ENCODE data around the gene DYNC1I2.
A peak's percentile ranks its signal among the peaks of the same experiment; 100 is the strongest.

The DYNC1I2 gene

GRCh38 chr2:171785450-171785849, 98.2 kb downstream of the DYNC1I2 start:
- H3K9ac ChIP-seq, result no peak overlapping the region
- no peak for TF ChIP-seq Cebpa-rat (IDR thresholded peaks at IDR 0.05)
- H3K36me3 ChIP-seq, result peaks cover 44 to 81% (median 63%) of the 10 kb centered on the region in 11 experiments
- no peaks in the 10 kb centered on the region for H4K20me1 ChIP-seq
- no peak overlapping the region for H3K27ac ChIP-seq
- no peaks in the 10 kb centered on the region for H3K27me3 ChIP-seq
- peaks cover 0 to 4% (median 0%) of the 10 kb centered on the region in 10 experiments; a peak in 4 of 20 replicates for H3K4me1 ChIP-seq
- H3K4me3 ChIP-seq, result no peak overlapping the region
- H3K4me2 ChIP-seq, result no peak overlapping the region
- H3K9me3 ChIP-seq (replicated peaks in 1 of 11), result peaks cover 0 to 11% (median 0%) of the 10 kb centered on the region in 11 experiments; a peak in 2 of 22 replicates

- H3K27me3 ChIP-seq, result no peaks in the 10 kb centered on the region
- peaks cover 44 to 77% (median 66%) of the 10 kb centered on the region in 11 experiments for H3K36me3 ChIP-seq
- H3K27ac ChIP-seq, result no peak overlapping the region
- peaks cover 7 to 21% (median 20%) of the 10 kb centered on the region in 10 experiments; a peak in 17 of 20 replicates for H3K4me1 ChIP-seq
- H3K9ac ChIP-seq, result no peak overlapping the region
- H4K20me1 ChIP-seq, result no peaks in the 10 kb centered on the region
- H3K4me3 ChIP-seq, result no peak overlapping the region
- H3K4me2 ChIP-seq, result no peak overlapping the region
- H3K9me3 ChIP-seq (replicated peaks in 1 of 11), result peaks cover 0 to 6% (median 0%) of the 10 kb centered on the region in 11 experiments; a peak in 1 of 22 replicates
- TF ChIP-seq Cebpa-rat (IDR thresholded peaks at IDR 0.05), result no peak
Measured at GRCh38 chr2:171787333-171788072, 100.2 kb downstream of the DYNC1I2 start.

- no peaks in the 10 kb centered on the region for H3K27me3 ChIP-seq
- H3K4me1 ChIP-seq, result peaks cover 7 to 25% (median 21%) of the 10 kb centered on the region in 10 experiments; a peak in 17 of 20 replicates
- TF ChIP-seq Cebpa-rat (IDR thresholded peaks at IDR 0.05), result no peak
- H3K27ac ChIP-seq, result no peak overlapping the region
- 0 out of 22 replicates have a peak, but pooled peaks cover 0 to 4% (median 0%) of the 10 kb centered on the region in 11 experiments for H3K9me3 ChIP-seq (replicated peaks in 1 of 11)
- no peak overlapping the region for H3K4me2 ChIP-seq
- no peaks in the 10 kb centered on the region for H4K20me1 ChIP-seq
- peaks cover 37 to 73% (median 63%) of the 10 kb centered on the region in 11 experiments for H3K36me3 ChIP-seq
- H3K4me3 ChIP-seq, result no peak overlapping the region
- no peak overlapping the region for H3K9ac ChIP-seq
Measured at GRCh38 chr2:171788316-171788993, 101.2 kb downstream of the DYNC1I2 start.

GRCh38 chr2:171789956-171790355, 102.7 kb downstream of the DYNC1I2 start:
- Histone ChIP-seq H4K20me1 (no peaks in the 10 kb centered on the region), H3K4me1 (peaks cover 7 to 33% (median 22%) of the 10 kb centered on the region in 10 experiments; a peak in 17 of 20 replicates), H3K4me3 (no peak overlapping the region), H3K27me3 (no peaks in the 10 kb centered on the region), H3K27ac (peak overlapping the region in 2 of 11 experiments; percentile 11 to 39; a peak in 1 of 22 replicates), H3K4me2 (no peak overlapping the region), H3K36me3 (peaks cover 26 to 61% (median 49%) of the 10 kb centered on the region in 11 experiments), H3K9ac (no peak overlapping the region), H3K9me3 (replicated peaks in 1 of 11) (no peaks in the 10 kb centered on the region)
- no peak for TF ChIP-seq Cebpa-rat (IDR thresholded peaks at IDR 0.05)

- no peak for TF ChIP-seq Cebpa-rat (IDR thresholded peaks at IDR 0.05)
- peaks cover 16 to 48% (median 35%) of the 10 kb centered on the region in 11 experiments; a peak in 20 of 22 replicates for H3K36me3 ChIP-seq
- H3K9me3 ChIP-seq (replicated peaks in 1 of 11), result no peaks in the 10 kb centered on the region
- no peaks in the 10 kb centered on the region for H4K20me1 ChIP-seq
- H3K27me3 ChIP-seq, result no peaks in the 10 kb centered on the region
- H3K9ac ChIP-seq, result no peak overlapping the region; a peak in 1 of 22 replicates
- no peak overlapping the region for H3K4me3 ChIP-seq
- peak overlapping the region in 9 of 11 experiments; percentile 43 to 71 (median 66); a peak in 19 of 22 replicates for H3K4me2 ChIP-seq
- peak overlapping the region in 2 of 11 experiments; percentile 22 to 39; a peak in 3 of 22 replicates for H3K27ac ChIP-seq
- peaks cover 7 to 33% (median 22%) of the 10 kb centered on the region in 10 experiments; a peak in 17 of 20 replicates for H3K4me1 ChIP-seq
Measured at GRCh38 chr2:171791361-171791760, 104.1 kb downstream of the DYNC1I2 start.

GRCh38 chr2:171792157-171792556, 104.9 kb downstream of the DYNC1I2 start:
- H3K27me3 ChIP-seq, result no peaks in the 10 kb centered on the region
- peaks cover 7 to 33% (median 22%) of the 10 kb centered on the region in 10 experiments; a peak in 17 of 20 replicates for H3K4me1 ChIP-seq
- H3K4me2 ChIP-seq, result peak overlapping the region in 9 of 11 experiments; percentile 43 to 71 (median 66); a peak in 13 of 22 replicates
- H3K27ac ChIP-seq, result peak overlapping the region in 2 of 11 experiments; percentile 22 to 25; a peak in 2 of 22 replicates
- TF ChIP-seq Cebpa-rat (IDR thresholded peaks at IDR 0.05), result no peak
- H3K4me3 ChIP-seq, result no peak overlapping the region
- H4K20me1 ChIP-seq, result no peaks in the 10 kb centered on the region
- no peaks in the 10 kb centered on the region for H3K9me3 ChIP-seq (replicated peaks in 1 of 11)
- H3K36me3 ChIP-seq, result peaks cover 8 to 40% (median 27%) of the 10 kb centered on the region in 11 experiments; a peak in 20 of 22 replicates
- H3K9ac ChIP-seq, result no peak overlapping the region

- Histone ChIP-seq H3K9me3 (replicated peaks in 1 of 11) (no peaks in the 10 kb centered on the region), H3K4me3 (no peak overlapping the region), H3K9ac (no peak overlapping the region), H4K20me1 (no peaks in the 10 kb centered on the region), H3K4me2 (peak overlapping the region in 3 of 11 experiments; percentile 49 to 71 (median 66); a peak in 2 of 22 replicates), H3K36me3 (peaks cover 0 to 31% (median 20%) of the 10 kb centered on the region in 11 experiments; a peak in 14 of 22 replicates), H3K4me1 (peaks cover 12 to 38% (median 23%) of the 10 kb centered on the region in 10 experiments), H3K27me3 (no peaks in the 10 kb centered on the region), H3K27ac (no peak overlapping the region)
- TF ChIP-seq Cebpa-rat (IDR thresholded peaks at IDR 0.05), result no peak
Measured at GRCh38 chr2:171792886-171793580, 105.8 kb downstream of the DYNC1I2 start.

All from BLaER1 treated with 17β-estradiol and CSF1 and Interleukin-3, amounts not matched to agents 10 nM and 100 nM (cell line).